ENCODE results near the gene SLC1A1. TPM values are rescaled to one million over a fixed set of nuclear protein-coding genes. Genes with fewer than 3 reads are reported as not detected.
A peak's percentile ranks its signal among the peaks of the same experiment; 100 is the strongest.

The SLC1A1 gene
- total and polyA plus RNA-seq, 2 experiments from 2014 or later: 3.7 to 8.2 TPM

- Mint-ChIP-seq H3K27ac (0 out of 2 replicates have a peak overlapping the region, but pooled peaks have one; percentile 3), H3K4me3 (no peak overlapping the region), H3K4me1 (peaks cover 25% of the 10 kb centered on the region; the same call in 2 of the 3 replicates), H3K36me3 (ENCODE audit: low read depth) (no peaks in the 10 kb centered on the region), H3K27me3 (ENCODE audit: insufficient read depth, low read depth, poor library complexity) (no peaks in the 10 kb centered on the region), H3K9me3 (no peaks in the 10 kb centered on the region)
- Histone ChIP-seq H3K9me2 (ENCODE audit: insufficient read depth) (no peaks in the 10 kb centered on the region), H4K20me1 (replicated peaks; ENCODE audit: insufficient read depth) (no peaks in the 10 kb centered on the region), H3K36me3 (ENCODE audit: insufficient read depth) (no peaks in the 10 kb centered on the region), H3K4me2 (no peak overlapping the region), H3K79me2 (replicated peaks; ENCODE audit: insufficient read depth) (no peaks in the 10 kb centered on the region), H3F3A (replicated peaks; ENCODE audit: low read depth) (no peaks in the 10 kb centered on the region), H3K27ac (ENCODE audit: low read depth) (no peak overlapping the region), H2AFZ (no peak overlapping the region), H3K27me3 (ENCODE audit: insufficient read depth) (no peaks in the 10 kb centered on the region), H3K4me3 (no peak overlapping the region), H3K4me1 (ENCODE audit: insufficient read depth) (peaks cover 21% of the 10 kb centered on the region)
- ATAC-seq (no peak), DNase-seq (ENCODE audit: low spot score) (no peak)
- TF ChIP-seq EZH2 (IDR thresholded peaks at IDR 0.05; ENCODE audit: low read depth, unreplicated experiment) (no peak), CTCF (conservative IDR thresholded peaks at IDR 0.05; ENCODE audit: low read depth in 2 of 2) (no peak), JUNB (IDR thresholded peaks at IDR 0.05; ENCODE audit: unreplicated experiment) (no peak), REST (IDR thresholded peaks at IDR 0.05; ENCODE audit: unreplicated experiment) (no peak), CREB1 (CRISPR knock-in tag; IDR thresholded peaks at IDR 0.05; ENCODE audit: low read depth) (no peak)
- TF ChIP-seq, protein P1, sequence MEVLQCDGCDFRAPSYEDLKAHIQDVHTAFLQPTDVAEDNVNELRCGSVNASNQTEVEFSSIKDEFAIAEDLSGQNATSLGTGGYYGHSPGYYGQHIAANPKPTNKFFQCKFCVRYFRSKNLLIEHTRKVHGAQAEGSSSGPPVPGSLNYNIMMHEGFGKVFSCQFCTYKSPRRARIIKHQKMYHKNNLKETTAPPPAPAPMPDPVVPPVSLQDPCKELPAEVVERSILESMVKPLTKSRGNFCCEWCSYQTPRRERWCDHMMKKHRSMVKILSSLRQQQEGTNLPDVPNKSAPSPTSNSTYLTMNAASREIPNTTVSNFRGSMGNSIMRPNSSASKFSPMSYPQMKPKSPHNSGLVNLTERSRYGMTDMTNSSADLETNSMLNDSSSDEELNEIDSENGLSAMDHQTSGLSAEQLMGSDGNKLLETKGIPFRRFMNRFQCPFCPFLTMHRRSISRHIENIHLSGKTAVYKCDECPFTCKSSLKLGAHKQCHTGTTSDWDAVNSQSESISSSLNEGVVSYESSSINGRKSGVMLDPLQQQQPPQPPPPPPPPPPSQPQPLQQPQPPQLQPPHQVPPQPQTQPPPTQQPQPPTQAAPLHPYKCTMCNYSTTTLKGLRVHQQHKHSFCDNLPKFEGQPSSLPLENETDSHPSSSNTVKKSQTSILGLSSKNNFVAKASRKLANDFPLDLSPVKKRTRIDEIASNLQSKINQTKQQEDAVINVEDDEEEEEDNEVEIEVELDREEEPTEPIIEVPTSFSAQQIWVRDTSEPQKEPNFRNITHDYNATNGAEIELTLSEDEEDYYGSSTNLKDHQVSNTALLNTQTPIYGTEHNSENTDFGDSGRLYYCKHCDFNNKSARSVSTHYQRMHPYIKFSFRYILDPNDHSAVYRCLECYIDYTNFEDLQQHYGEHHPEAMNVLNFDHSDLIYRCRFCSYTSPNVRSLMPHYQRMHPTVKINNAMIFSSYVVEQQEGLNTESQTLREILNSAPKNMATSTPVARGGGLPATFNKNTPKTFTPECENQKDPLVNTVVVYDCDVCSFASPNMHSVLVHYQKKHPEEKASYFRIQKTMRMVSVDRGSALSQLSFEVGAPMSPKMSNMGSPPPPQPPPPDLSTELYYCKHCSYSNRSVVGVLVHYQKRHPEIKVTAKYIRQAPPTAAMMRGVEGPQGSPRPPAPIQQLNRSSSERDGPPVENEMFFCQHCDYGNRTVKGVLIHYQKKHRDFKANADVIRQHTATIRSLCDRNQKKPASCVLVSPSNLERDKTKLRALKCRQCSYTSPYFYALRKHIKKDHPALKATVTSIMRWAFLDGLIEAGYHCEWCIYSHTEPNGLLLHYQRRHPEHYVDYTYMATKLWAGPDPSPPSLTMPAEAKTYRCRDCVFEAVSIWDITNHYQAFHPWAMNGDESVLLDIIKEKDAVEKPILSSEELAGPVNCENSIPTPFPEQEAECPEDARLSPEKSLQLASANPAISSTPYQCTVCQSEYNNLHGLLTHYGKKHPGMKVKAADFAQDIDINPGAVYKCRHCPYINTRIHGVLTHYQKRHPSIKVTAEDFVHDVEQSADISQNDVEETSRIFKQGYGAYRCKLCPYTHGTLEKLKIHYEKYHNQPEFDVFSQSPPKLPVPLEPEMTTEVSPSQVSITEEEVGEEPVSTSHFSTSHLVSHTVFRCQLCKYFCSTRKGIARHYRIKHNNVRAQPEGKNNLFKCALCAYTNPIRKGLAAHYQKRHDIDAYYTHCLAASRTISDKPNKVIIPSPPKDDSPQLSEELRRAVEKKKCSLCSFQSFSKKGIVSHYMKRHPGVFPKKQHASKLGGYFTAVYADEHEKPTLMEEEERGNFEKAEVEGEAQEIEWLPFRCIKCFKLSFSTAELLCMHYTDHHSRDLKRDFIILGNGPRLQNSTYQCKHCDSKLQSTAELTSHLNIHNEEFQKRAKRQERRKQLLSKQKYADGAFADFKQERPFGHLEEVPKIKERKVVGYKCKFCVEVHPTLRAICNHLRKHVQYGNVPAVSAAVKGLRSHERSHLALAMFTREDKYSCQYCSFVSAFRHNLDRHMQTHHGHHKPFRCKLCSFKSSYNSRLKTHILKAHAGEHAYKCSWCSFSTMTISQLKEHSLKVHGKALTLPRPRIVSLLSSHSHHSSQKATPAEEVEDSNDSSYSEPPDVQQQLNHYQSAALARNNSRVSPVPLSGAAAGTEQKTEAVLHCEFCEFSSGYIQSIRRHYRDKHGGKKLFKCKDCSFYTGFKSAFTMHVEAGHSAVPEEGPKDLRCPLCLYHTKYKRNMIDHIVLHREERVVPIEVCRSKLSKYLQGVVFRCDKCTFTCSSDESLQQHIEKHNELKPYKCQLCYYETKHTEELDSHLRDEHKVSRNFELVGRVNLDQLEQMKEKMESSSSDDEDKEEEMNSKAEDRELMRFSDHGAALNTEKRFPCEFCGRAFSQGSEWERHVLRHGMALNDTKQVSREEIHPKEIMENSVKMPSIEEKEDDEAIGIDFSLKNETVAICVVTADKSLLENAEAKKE (CRISPR knock-in tag; IDR thresholded peaks at IDR 0.05): no peak
These were observed 102.0 kb downstream of the SLC1A1 start for GRCh38 chr9:4592295-4592694.
